HG03558 (cell line): ENCODE results near the gene C16orf89.

Source experiments
- ATAC-seq: cut with Tn5 transposase; IDR thresholded peaks from one replicate; pipeline ENCODE4 v1.9.1; 2021; ENCODE audit warnings: moderate number of reproducible peaks; ENCODE audit not compliant: unreplicated experiment; ENCODE audit errors: extremely low read depth

The C16orf89 gene

GRCh38 chr16:5033256-5034166, 32.2 kb downstream of the C16orf89 start, which contains the start of gene NAGPA:
NAGPA (minus strand) TSS chr16:5033935; CDS start chr16:5033914, 21 bp downstream.
- no peak for ATAC-seq

GRCh38 chr16:5032748-5033167, 33.0 kb downstream of the C16orf89 start:
- ATAC-seq, result no peak

GRCh38 chr16:5031601-5032000, 34.2 kb downstream of the C16orf89 start:
- no peak for ATAC-seq

GRCh38 chr16:5030251-5030870, 35.4 kb downstream of the C16orf89 start:
- no peak for ATAC-seq

- ATAC-seq, result no peak
Observed at GRCh38 chr16:5028950-5029475, 36.7 kb downstream of the C16orf89 start.

- no peak for ATAC-seq
Observed at GRCh38 chr16:5027575-5028235, 38.1 kb downstream of the C16orf89 start.

GRCh38 chr16:5027086-5027485, 38.7 kb downstream of the C16orf89 start:
- ATAC-seq, result no peak

- ATAC-seq, result no peak
Observed at GRCh38 chr16:5026664-5027063, 39.1 kb downstream of the C16orf89 start.

GRCh38 chr16:5025171-5025632, 40.6 kb downstream of the C16orf89 start:
- ATAC-seq, result no peak

- ATAC-seq, result no peak
Observed at GRCh38 chr16:5024632-5025031, 41.1 kb downstream of the C16orf89 start.

GRCh38 chr16:5022521-5022920, 43.2 kb downstream of the C16orf89 start:
- no peak for ATAC-seq

- ATAC-seq, result no peak
Observed at GRCh38 chr16:5020551-5020950, 45.2 kb downstream of the C16orf89 start.

GRCh38 chr16:5019775-5020174, 46.0 kb downstream of the C16orf89 start:
- no peak for ATAC-seq

GRCh38 chr16:5018793-5019192, 47.0 kb downstream of the C16orf89 start:
- no peak for ATAC-seq

- no peak for ATAC-seq
Observed at GRCh38 chr16:5017678-5017969, 48.1 kb downstream of the C16orf89 start.

GRCh38 chr16:5016967-5017677, 48.6 kb downstream of the C16orf89 start:
- no peak for ATAC-seq

- no peak for ATAC-seq
Observed at GRCh38 chr16:5015887-5016286, 49.9 kb downstream of the C16orf89 start.

- no peak for ATAC-seq
Observed at GRCh38 chr16:5015351-5015750, 50.4 kb downstream of the C16orf89 start.

GRCh38 chr16:5012887-5013286, 52.9 kb downstream of the C16orf89 start:
- no peak for ATAC-seq

- ATAC-seq, result no peak
Observed at GRCh38 chr16:5011637-5012036, 54.1 kb downstream of the C16orf89 start.
